C4-2B (cell line): ENCODE results near the gene ARID5B.

Experiments used
- CTCF ChIP-seq: fragments of 450-650 bp; conservative IDR thresholded peaks from 2 replicates; pipeline ENCODE4 v1.5.1; 2017; ENCODE audit warnings: mild to moderate bottlenecking
- ZFX ChIP-seq: fragments of 450-650 bp; IDR thresholded peaks from 2 replicates; pipeline ENCODE4 v1.6.1; 2017

GRCh38 chr10:62056698-62057097 is 155.2 kb downstream of the ARID5B start:
- no peak for TF ChIP-seq CTCF
- no peak for TF ChIP-seq ZFX
